ENCODE results near the gene MROH2B. TPM values are rescaled to one million over a fixed set of nuclear protein-coding genes. Genes with fewer than 3 reads are reported as not detected.

MROH2B gene
- total RNA-seq, 1 experiment from 2014 or later = not detected

DNA sequence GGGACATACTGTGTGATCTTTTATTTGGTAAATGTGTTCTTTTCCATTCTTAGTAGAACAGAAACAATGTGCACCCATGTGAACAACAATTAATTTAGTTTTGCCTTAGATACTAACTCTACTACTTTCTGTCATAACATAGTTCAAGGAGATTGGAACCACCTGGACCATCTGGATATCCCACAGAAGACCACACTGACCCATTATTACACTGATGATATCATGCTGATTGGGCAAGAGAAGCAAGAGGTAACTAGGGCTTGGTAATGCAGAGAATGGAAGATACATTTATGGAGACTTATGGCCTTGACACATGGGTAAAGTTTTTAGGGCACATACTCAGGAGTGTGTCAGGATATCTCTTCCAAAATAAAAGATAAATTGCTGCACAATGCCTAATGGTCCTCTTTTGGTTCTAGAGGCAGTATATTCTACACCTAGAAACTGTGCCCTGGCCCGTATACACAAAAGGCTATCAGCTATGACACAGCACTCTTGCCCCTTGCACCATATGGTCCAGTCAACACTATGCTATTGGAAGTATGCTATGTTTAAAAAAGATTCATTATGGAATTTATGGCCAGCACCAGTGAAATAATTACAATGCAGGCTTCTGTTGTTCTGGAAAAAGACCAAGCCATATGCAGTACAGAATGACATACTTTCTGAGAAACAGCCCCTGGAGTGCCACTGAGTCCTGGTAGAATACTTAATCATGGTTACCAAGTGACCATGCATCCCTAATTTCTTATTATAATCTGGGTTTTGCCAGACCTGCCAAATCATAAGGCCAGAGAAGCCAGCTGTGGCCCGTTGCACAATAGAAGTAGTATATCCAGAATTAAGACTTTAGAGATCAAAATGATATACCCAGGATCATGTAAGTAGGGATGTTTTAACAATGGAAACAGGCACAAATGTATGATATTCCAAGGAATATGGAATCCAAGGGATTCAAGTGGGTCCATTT, 41.6 kb upstream of the MROH2B start:
- Histone ChIP-seq H3K36me3 (ENCODE audit: control insufficient read depth, insufficient read depth, low read length) (no peaks in the 10 kb centered on the region), H3K4me1 (ENCODE audit: control insufficient read depth, insufficient read depth, low read length) (no peaks in the 10 kb centered on the region), H3K9me3 (ENCODE audit: control insufficient read depth, insufficient read depth, low read depth, low read length) (no peaks in the 10 kb centered on the region), H3K27ac (ENCODE audit: low read length) (no peak overlapping the region), H3K27me3 (ENCODE audit: control insufficient read depth, insufficient read depth, low read length) (no peaks in the 10 kb centered on the region), H3K4me3 (ENCODE audit: low read depth in 2 of 2, low read length in 2 of 2) (no peak overlapping the region)
- in situ Hi-C loops (cut with HindIII; ENCODE audit: low pct_unique_long_range_greater_than_20kb, low sequenced_read_pairs) = no loop called here
- intact Hi-C loops (cut with micrococcal nuclease; ENCODE audit: unreplicated experiment) = no loop called here
- DNase-seq (ENCODE audit: low read depth, low spot score) (no peak), ATAC-seq (no peak)
- BruUV-seq (replicated peaks) = no TSS peak
- TF ChIP-seq CTCF (IDR thresholded peaks at IDR 0.05) (no peak), TCF7L2 (IDR thresholded peaks at IDR 0.05; ENCODE audit: low read depth, low read length) (no peak), SIN3A (IDR thresholded peaks at IDR 0.05; ENCODE audit: borderline replicate concordance, insufficient read depth, low read depth, low read length) (no peak), POLR2AphosphoS5 (IDR thresholded peaks at IDR 0.05; ENCODE audit: low read depth, low read length) (no peak)
- TF ChIP-seq, protein P1, sequence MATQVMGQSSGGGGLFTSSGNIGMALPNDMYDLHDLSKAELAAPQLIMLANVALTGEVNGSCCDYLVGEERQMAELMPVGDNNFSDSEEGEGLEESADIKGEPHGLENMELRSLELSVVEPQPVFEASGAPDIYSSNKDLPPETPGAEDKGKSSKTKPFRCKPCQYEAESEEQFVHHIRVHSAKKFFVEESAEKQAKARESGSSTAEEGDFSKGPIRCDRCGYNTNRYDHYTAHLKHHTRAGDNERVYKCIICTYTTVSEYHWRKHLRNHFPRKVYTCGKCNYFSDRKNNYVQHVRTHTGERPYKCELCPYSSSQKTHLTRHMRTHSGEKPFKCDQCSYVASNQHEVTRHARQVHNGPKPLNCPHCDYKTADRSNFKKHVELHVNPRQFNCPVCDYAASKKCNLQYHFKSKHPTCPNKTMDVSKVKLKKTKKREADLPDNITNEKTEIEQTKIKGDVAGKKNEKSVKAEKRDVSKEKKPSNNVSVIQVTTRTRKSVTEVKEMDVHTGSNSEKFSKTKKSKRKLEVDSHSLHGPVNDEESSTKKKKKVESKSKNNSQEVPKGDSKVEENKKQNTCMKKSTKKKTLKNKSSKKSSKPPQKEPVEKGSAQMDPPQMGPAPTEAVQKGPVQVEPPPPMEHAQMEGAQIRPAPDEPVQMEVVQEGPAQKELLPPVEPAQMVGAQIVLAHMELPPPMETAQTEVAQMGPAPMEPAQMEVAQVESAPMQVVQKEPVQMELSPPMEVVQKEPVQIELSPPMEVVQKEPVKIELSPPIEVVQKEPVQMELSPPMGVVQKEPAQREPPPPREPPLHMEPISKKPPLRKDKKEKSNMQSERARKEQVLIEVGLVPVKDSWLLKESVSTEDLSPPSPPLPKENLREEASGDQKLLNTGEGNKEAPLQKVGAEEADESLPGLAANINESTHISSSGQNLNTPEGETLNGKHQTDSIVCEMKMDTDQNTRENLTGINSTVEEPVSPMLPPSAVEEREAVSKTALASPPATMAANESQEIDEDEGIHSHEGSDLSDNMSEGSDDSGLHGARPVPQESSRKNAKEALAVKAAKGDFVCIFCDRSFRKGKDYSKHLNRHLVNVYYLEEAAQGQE (IDR thresholded peaks at IDR 0.05; ENCODE audit: insufficient read depth in 1 of 2, low read depth in 2 of 2, low read length in 1 of 2) = no peak
- CTCF ChIA-PET = no interaction called here
- POLR2A ChIA-PET = no interaction called here

DNA sequence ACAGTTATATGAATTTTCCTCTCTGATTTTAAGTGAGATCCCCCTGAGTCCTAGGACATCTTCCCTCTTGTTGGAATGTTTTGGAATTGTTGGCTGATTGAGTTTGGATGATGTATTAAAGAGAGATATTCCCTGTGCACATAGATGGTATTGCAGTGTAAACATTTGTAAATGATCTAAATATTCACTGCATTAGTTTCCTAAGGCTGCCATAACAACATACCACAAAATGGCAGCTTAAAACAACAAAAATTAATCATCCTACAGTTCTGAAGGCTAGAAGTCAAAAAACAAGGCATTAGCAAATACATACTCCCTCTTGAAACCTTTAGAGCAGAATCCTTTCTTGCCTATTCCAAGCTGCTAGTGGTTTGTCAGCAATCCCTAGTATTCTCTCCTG, 38.0 kb upstream of the MROH2B start:
- Histone ChIP-seq H3K4me1 (ENCODE audit: control insufficient read depth, insufficient read depth, low read length) (no peaks in the 10 kb centered on the region), H3K4me3 (ENCODE audit: low read depth in 2 of 2, low read length in 2 of 2) (no peak overlapping the region), H3K9me3 (ENCODE audit: control insufficient read depth, insufficient read depth, low read depth, low read length) (no peaks in the 10 kb centered on the region), H3K27ac (ENCODE audit: low read length) (no peak overlapping the region), H3K36me3 (ENCODE audit: control insufficient read depth, insufficient read depth, low read length) (no peaks in the 10 kb centered on the region), H3K27me3 (ENCODE audit: control insufficient read depth, insufficient read depth, low read length) (no peaks in the 10 kb centered on the region)
- ChIA-PET CTCF (no interaction called here), POLR2A (no interaction called here)
- no peak for TF ChIP-seq POLR2AphosphoS5 (IDR thresholded peaks at IDR 0.05; ENCODE audit: low read depth, low read length)
- no peak for TF ChIP-seq TCF7L2 (IDR thresholded peaks at IDR 0.05; ENCODE audit: low read depth, low read length)
- TF ChIP-seq SIN3A (IDR thresholded peaks at IDR 0.05; ENCODE audit: borderline replicate concordance, insufficient read depth, low read depth, low read length) = no peak
- TF ChIP-seq CTCF (IDR thresholded peaks at IDR 0.05) = no peak
- TF ChIP-seq, protein P1 (IDR thresholded peaks at IDR 0.05; ENCODE audit: insufficient read depth in 1 of 2, low read depth in 2 of 2, low read length in 1 of 2) = no peak
- ATAC-seq (no peak), DNase-seq (ENCODE audit: low read depth, low spot score) (no peak)
- in situ Hi-C loops (cut with HindIII; ENCODE audit: low pct_unique_long_range_greater_than_20kb, low sequenced_read_pairs) = no loop called here
- intact Hi-C loops (cut with micrococcal nuclease; ENCODE audit: unreplicated experiment) = no loop called here
- BruUV-seq (replicated peaks) = no TSS peak

Measured in Panc1 (cell line).